Astrocyte (in vitro differentiated cells and primary cell): ENCODE data around the gene SRC. TPM values are rescaled to one million over a fixed set of nuclear protein-coding genes. Genes with fewer than 3 reads are reported as not detected.

ENCODE experiments used
- DNase-seq: peaks from one replicate; pipeline ENCODE4 v3.0.0-alpha.2; 2010; ENCODE audit warnings: low read depth
- FAIRE-seq: peaks from 2 replicates; lab custom pipeline; 2011; peaks lifted over from hg19 to GRCh38; lab: Jason Lieb, UNC
- H2AFZ ChIP-seq: 2 replicates; pipeline ENCODE4 v1.6.0; 2012; ENCODE audit warnings: low read depth, low read length, inconsistent platforms
- H3K27ac ChIP-seq: 2 replicates; pipeline ENCODE4 v1.5.1; 2011; ENCODE audit warnings: low read depth, low read length, inconsistent platforms
- H3K27me3 ChIP-seq: 2 replicates; pipeline ENCODE4 v1.6.0; 2011; ENCODE audit warnings: low read length, inconsistent platforms; ENCODE audit not compliant: insufficient read depth
- H3K36me3 ChIP-seq: 2 replicates; pipeline ENCODE4 v1.5.1; 2011; ENCODE audit warnings: low read length, inconsistent platforms; ENCODE audit not compliant: insufficient read depth
- H3K4me1 ChIP-seq: 2 replicates; pipeline ENCODE4 v1.5.1; 2011; ENCODE audit warnings: low read length, inconsistent platforms; ENCODE audit not compliant: insufficient read depth
- H3K4me2 ChIP-seq: 2 replicates; pipeline ENCODE4 v1.6.0; 2012; ENCODE audit warnings: low read length, inconsistent platforms
- H3K4me3 ChIP-seq: 2 replicates; pipeline ENCODE4 v1.5.1; 2011; ENCODE audit warnings: low read depth, mild to moderate bottlenecking, low read length, inconsistent platforms; ENCODE audit not compliant: insufficient read depth
- H3K79me2 ChIP-seq: 2 replicates; pipeline ENCODE4 v1.6.0; 2012; ENCODE audit warnings: mild to moderate bottlenecking, low read length, inconsistent platforms; ENCODE audit not compliant: insufficient read depth
- H3K9ac ChIP-seq: 2 replicates; pipeline ENCODE4 v1.6.0; 2012; ENCODE audit warnings: mild to moderate bottlenecking, low read length, inconsistent platforms
- H3K9me3 ChIP-seq: 2 replicates; pipeline ENCODE4 v1.5.1; 2012; ENCODE audit warnings: low read depth, mild to moderate bottlenecking, low read length, inconsistent platforms; ENCODE audit not compliant: insufficient read depth
- H4K20me1 ChIP-seq: 2 replicates; pipeline ENCODE4 v1.6.0; 2012; ENCODE audit warnings: low read length, inconsistent platforms; ENCODE audit not compliant: insufficient read depth
- H3K27ac Mint-ChIP-seq: one replicate; pipeline ENCODE4 v1.8.0; 2021; ENCODE audit warnings: mild to moderate bottlenecking, mixed read lengths; ENCODE audit not compliant: unreplicated experiment
- H3K27me3 Mint-ChIP-seq: one replicate; pipeline ENCODE4 v1.8.0; 2021; ENCODE audit warnings: low read depth, mixed read lengths; ENCODE audit not compliant: unreplicated experiment
- H3K36me3 Mint-ChIP-seq: one replicate; pipeline ENCODE4 v1.8.0; 2021; ENCODE audit warnings: low read depth, mixed read lengths; ENCODE audit not compliant: unreplicated experiment
- H3K4me1 Mint-ChIP-seq: one replicate; pipeline ENCODE4 v1.8.0; 2021; ENCODE audit warnings: low read depth, mixed read lengths; ENCODE audit not compliant: unreplicated experiment
- H3K4me3 Mint-ChIP-seq: one replicate; pipeline ENCODE4 v1.8.0; 2021; ENCODE audit warnings: mild to moderate bottlenecking, moderate library complexity, mixed read lengths; ENCODE audit not compliant: unreplicated experiment
- H3K9me3 Mint-ChIP-seq: one replicate; pipeline ENCODE4 v1.8.0; 2021; ENCODE audit warnings: mild to moderate bottlenecking, mixed read lengths; ENCODE audit not compliant: unreplicated experiment
- CTCF ChIP-seq: IDR thresholded peaks from 2 replicates; pipeline ENCODE4 v1.5.1; 2011; ENCODE audit warnings: low read depth, mild to moderate bottlenecking, inconsistent platforms, low read length, moderate library complexity; ENCODE audit not compliant: insufficient read depth
- EZH2 ChIP-seq: IDR thresholded peaks from 2 replicates; pipeline ENCODE4 v1.6.1; 2012; ENCODE audit warnings: mild to moderate bottlenecking, low read length, inconsistent platforms; ENCODE audit not compliant: insufficient read depth
- total RNA-seq: library from RNA; stranded (reverse); gene quantifications from 2 replicates; pipeline ENCODE4 v1.2.1, GENCODE V29; 2021

SRC gene
- total RNA-seq, 1 donor from 2014 or later = 33.4 TPM

- Mint-ChIP-seq H3K4me1 (no peaks in the 10 kb centered on the region), H3K4me3 (no peak overlapping the region), H3K9me3 (peaks cover 27% of the 10 kb centered on the region), H3K27ac (no peak overlapping the region), H3K36me3 (no peaks in the 10 kb centered on the region), H3K27me3 (peaks cover 21% of the 10 kb centered on the region)
- no peak overlapping the region for H3K27ac ChIP-seq
- H4K20me1 ChIP-seq = no peaks in the 10 kb centered on the region
- no peaks in the 10 kb centered on the region for H3K4me1 ChIP-seq
- no peaks in the 10 kb centered on the region for H3K9me3 ChIP-seq
- TF ChIP-seq CTCF (no peak), EZH2 (no peak)
- DNase-seq = no peak
- H3K27me3 ChIP-seq = peaks cover 13% of the 10 kb centered on the region
- no peaks in the 10 kb centered on the region for H3K79me2 ChIP-seq
- no peak overlapping the region for H3K4me2 ChIP-seq
- no peak for FAIRE-seq
- H3K4me3 ChIP-seq = no peak overlapping the region
- H3K9ac ChIP-seq = no peak overlapping the region
- H3K36me3 ChIP-seq = no peaks in the 10 kb centered on the region
- H2AFZ ChIP-seq = no peak overlapping the region
These were observed 106.3 kb downstream of the SRC start for GRCh38 chr20:37452236-37452635.

DNA sequence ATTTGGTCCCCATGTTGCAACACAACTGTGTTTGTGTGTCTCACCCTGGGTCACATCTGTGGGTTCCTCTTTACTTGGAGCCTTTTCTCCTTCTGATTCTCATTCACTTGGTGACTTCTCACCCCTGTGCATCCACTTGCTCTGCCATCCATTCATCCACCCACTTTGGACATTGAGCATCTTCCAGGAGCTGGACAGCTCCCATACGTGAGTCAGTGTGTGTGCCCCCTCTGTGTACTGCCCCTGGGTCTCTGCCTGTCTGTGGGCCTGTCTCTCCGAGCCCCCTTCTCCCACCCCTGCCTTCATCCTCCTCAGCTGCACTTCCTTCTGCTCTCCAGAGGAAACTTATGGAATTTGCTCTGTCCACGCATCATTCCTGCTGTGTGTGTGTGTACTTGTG is 107.3 kb downstream of the SRC start:
- Histone ChIP-seq H3K4me1 (no peaks in the 10 kb centered on the region), H3K4me2 (no peak overlapping the region), H3K27me3 (peaks cover 13% of the 10 kb centered on the region), H3K9me3 (no peaks in the 10 kb centered on the region), H3K9ac (no peak overlapping the region), H3K27ac (no peak overlapping the region), H3K36me3 (no peaks in the 10 kb centered on the region), H2AFZ (no peak overlapping the region), H4K20me1 (no peaks in the 10 kb centered on the region), H3K4me3 (no peak overlapping the region), H3K79me2 (no peaks in the 10 kb centered on the region)
- Mint-ChIP-seq H3K27ac (no peak overlapping the region), H3K4me3 (no peak overlapping the region), H3K4me1 (no peaks in the 10 kb centered on the region), H3K27me3 (peaks cover 11% of the 10 kb centered on the region), H3K9me3 (peaks cover 34% of the 10 kb centered on the region), H3K36me3 (peaks cover 3% of the 10 kb centered on the region)
- TF ChIP-seq EZH2 (no peak), CTCF (no peak)
- DNase-seq (no peak), FAIRE-seq (no peak)

GRCh38 chr20:37453836-37454235 is 107.9 kb downstream of the SRC start:
- Mint-ChIP-seq H3K36me3 (peaks cover 3% of the 10 kb centered on the region), H3K27me3 (peaks cover 8% of the 10 kb centered on the region), H3K27ac (no peak overlapping the region), H3K4me1 (no peaks in the 10 kb centered on the region), H3K4me3 (no peak overlapping the region), H3K9me3 (peaks cover 38% of the 10 kb centered on the region)
- FAIRE-seq (no peak), DNase-seq (no peak)
- Histone ChIP-seq H3K9ac (no peak overlapping the region), H2AFZ (no peak overlapping the region), H4K20me1 (no peaks in the 10 kb centered on the region), H3K9me3 (peaks cover 5% of the 10 kb centered on the region), H3K4me1 (no peaks in the 10 kb centered on the region), H3K27ac (no peak overlapping the region), H3K4me2 (no peak overlapping the region), H3K4me3 (no peak overlapping the region), H3K79me2 (no peaks in the 10 kb centered on the region), H3K27me3 (peaks cover 13% of the 10 kb centered on the region), H3K36me3 (no peaks in the 10 kb centered on the region)
- no peak for TF ChIP-seq CTCF
- no peak for TF ChIP-seq EZH2
